Astrocyte of the spinal cord (primary cell): ENCODE data around the gene DOCK10.

ENCODE experiments used
- DNase-seq: peaks from one replicate; pipeline ENCODE4 v3.0.0; 2011; ENCODE audit warnings: low read depth, low spot score
- H3K4me3 ChIP-seq: 2 replicates; pipeline ENCODE4 v1.5.1; 2011; ENCODE audit warnings: low read depth, mild to moderate bottlenecking, low read length, moderate library complexity
- in situ Hi-C: cut with HindIII; loops from 2 replicates; pipeline ENCODE4 v1.10.0; 2017; ENCODE audit warnings: low sequenced_read_pairs
- TF ChIP-seq, protein P1 (sequence below): IDR thresholded peaks from 2 replicates; pipeline ENCODE4 v1.5.1; 2012; ENCODE audit warnings: low read depth, mild to moderate bottlenecking, low read length, inconsistent platforms

Gene DOCK10

DNA sequence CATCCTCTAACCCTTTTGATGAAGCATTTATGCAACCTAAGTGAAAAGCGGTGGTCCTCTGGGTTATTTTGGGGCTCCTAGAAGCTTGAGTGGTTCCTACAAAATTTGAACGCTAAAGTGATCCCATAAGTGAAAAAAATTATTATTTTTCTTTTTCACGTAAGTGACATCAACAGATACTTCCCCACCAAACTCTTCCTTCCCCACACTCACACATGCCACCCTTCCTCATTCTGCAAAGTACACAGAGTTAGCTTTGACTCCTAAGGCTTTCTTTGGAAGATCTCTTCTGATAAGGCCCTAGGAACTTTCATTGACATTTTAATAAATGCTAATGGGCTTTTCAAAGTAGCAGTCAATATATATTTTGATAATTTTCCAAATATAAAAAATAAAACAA, 109.7 kb downstream of the DOCK10 start:
- no peak overlapping the region for H3K4me3 ChIP-seq
- TF ChIP-seq, protein P1, sequence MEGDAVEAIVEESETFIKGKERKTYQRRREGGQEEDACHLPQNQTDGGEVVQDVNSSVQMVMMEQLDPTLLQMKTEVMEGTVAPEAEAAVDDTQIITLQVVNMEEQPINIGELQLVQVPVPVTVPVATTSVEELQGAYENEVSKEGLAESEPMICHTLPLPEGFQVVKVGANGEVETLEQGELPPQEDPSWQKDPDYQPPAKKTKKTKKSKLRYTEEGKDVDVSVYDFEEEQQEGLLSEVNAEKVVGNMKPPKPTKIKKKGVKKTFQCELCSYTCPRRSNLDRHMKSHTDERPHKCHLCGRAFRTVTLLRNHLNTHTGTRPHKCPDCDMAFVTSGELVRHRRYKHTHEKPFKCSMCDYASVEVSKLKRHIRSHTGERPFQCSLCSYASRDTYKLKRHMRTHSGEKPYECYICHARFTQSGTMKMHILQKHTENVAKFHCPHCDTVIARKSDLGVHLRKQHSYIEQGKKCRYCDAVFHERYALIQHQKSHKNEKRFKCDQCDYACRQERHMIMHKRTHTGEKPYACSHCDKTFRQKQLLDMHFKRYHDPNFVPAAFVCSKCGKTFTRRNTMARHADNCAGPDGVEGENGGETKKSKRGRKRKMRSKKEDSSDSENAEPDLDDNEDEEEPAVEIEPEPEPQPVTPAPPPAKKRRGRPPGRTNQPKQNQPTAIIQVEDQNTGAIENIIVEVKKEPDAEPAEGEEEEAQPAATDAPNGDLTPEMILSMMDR, result no peak
- in situ Hi-C loops, result no loop called here

DNA sequence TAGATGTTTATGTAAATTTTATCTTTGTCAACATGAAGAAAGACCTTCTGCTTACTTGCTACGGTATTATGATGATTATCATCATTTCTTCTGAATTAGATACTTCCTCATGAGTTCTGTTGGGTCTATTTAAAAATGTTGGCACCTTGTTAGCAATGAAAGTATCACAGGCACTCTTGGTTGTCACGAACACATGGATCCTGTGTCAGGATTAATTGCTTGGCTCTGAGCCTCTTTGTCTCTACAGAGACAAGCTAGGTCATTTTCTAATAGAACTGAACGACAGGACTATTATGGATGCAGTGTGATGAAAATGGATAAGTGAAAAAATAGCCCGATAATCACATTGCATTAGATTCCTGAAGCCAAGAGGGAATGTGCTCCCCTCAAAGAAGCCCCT, 110.3 kb downstream of the DOCK10 start:
- no peak overlapping the region for H3K4me3 ChIP-seq
- in situ Hi-C loops, result no loop called here
- DNase-seq, result no peak
- TF ChIP-seq, protein P1, result no peak

More for the DNA sequence above, 109.7 kb downstream of the DOCK10 start:
- DNase-seq, result no peak

DNA sequence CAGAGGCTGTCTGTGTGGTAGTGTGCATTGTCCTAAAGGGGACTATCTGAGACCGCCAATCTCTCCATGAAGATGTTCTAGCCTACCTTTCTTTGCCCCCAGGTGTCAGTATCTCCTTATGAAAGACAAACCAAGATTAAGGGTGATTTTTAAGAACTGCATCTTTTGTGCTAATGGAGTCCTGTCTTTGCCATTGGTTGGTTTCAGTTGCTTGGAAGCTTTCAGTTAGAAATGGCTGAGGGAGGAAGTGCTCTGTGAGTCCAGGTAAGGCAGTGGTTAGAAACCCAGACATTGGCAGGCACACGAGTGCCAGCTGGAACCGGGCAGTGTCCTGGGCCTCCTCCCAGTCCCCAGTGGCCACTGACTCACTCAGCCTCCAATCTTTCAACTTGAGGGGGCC, 111.3 kb downstream of the DOCK10 start:
- in situ Hi-C loops, result no loop called here
- TF ChIP-seq, protein P1, result no peak
- H3K4me3 ChIP-seq, result no peak overlapping the region
- DNase-seq, result no peak

DNA sequence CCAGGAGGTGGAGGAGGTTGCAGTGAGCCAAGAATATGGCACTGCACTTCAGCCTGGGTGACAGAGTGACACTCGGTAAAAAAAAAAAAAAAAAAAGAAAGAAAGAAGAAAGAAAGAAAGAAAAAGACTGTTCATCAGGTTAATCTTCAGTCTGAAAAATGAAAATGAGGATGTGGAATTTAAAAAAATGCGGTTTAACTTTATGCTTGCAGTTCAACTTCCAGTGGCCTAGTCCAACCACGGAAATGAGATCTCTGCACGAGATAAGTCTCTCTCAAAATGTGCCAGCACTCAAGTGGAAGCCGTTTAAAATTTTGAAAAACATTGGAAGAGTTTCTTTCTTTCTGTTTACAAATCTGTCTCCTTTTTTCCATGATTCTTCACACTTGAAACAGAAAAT, 112.1 kb downstream of the DOCK10 start:
- DNase-seq, result no peak
- no peak overlapping the region for H3K4me3 ChIP-seq
- in situ Hi-C loops, result no loop called here
- TF ChIP-seq, protein P1, result no peak

DNA sequence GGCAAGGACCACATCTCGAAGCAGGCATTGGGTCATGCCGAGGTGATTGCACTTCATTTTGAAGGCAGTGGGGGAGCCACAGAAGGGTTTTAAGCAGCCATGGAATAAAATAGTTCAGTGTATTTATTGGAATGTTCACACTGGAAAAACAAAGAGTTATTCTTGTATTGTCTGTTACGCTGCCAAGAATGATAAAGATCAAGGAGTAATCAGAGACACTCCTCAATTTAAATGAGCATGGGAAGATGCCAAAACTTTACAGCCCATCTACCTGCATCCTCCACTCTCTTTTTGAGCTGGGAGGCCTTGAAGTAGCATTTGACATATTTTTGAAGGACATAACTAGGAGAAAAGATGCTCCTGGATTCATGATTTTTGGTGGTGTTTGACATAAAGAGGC, 112.8 kb downstream of the DOCK10 start:
- DNase-seq, result no peak
- TF ChIP-seq, protein P1, result no peak
- H3K4me3 ChIP-seq, result no peak overlapping the region
- in situ Hi-C loops, result no loop called here

DNA sequence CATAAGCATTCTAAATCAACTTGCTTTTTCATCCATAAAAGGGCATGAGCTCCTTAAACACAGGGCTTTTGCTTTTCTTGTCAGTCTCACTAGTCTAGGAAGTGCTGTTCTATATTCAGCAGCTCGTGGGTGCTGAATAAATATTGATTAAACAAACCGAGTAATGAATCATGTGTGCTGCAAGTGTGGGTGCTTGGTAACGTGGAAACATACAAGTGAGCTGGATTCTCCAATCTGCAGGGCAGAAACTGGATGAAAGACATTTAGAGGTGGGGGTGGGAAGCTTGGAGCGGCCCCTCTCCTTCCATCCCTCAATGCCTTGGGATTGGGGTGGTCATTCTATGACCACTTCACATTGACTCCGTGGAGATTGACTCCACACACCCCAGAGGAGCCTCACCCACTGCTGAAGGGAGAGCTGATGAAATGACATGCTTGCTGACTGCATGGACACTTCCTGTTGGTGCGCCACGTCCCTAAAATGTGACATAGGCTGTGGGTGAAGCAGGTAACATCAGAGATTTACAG, 114.6 kb downstream of the DOCK10 start:
- TF ChIP-seq, protein P1, result no peak
- in situ Hi-C loops, result no loop called here
- H3K4me3 ChIP-seq, result no peak overlapping the region
- peak; percentile 85 for DNase-seq

DNA sequence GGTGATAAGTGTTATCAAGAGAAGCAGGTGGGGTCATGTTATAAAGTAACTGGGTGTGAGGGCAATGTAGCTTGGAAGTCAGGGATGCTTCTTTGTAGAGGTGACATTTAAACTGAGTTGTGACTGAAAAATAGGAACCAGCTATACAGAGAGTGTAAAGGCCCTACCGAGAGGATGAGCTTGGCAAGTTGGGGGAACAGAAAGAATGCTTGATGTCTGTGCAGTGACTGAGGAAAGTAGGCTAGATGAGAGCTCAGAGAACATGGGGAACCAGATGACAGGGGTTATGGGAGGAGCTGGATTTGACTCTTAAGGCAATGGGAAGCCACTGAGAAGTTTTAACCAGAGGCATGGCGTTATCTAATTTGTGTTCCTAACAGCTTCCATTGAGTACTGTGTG, 115.3 kb downstream of the DOCK10 start:
- in situ Hi-C loops, result no loop called here
- TF ChIP-seq, protein P1, result no peak
- no peak for DNase-seq
- H3K4me3 ChIP-seq, result no peak overlapping the region
